ENCODE data around the gene ACTR3C.

Gene ACTR3C

DNA sequence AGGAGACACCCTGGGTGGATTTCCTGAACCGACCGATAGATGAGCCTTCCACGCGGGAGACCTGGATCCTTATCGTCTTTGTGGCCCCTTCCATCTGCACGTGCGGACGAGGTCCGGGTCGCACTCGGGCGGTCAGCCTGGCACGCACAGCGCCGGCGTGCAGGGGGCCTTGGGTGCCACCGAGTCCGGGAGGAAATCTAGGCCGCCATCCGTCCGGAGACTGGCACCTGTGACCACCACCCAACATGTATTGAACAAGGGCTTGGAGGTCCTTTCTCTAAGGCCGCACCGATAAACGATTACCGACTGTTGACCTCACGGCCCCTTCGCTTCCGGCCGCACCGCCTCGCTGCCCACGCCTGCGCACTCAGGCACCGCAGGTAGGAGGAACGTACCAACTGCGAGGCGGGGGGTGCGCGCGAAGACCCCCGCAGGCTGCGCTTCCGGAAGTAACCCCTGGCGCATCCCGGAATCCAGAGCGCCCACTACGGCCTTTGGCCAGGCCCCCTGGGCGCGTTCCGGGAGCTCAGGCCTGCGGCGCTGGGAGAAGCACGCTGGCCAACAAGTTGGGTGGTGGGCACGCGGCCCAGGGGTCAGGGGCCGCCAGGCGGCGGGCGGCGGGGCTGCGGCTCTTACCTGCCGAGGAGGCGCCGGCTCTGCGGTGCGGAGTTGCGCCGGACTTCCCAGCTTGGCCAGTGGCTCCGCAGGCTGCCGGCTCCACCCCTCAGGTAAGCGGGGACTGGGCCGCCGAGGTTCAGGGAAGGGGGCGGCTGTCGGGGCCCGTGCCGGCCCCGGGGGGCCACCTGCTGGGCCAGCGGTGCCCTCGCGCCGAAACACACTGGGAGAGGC, at the start of gene ACTR3C, which contains the start of gene LRRC61:
Gene ACTR3C, minus strand, starts transcription at position 713 of the 849 bp plus-strand sequence. CDS start 28,249 bp downstream, outside the sequence.
Gene LRRC61, plus strand, starts transcription at position 523 of the 849 bp plus-strand sequence. CDS start 13,507 bp downstream, outside the sequence.
- DNase-seq (ENCODE audit: low read depth in 2 of 2, low spot score in 1 of 2) = peak; percentile 30 to 35

DNA sequence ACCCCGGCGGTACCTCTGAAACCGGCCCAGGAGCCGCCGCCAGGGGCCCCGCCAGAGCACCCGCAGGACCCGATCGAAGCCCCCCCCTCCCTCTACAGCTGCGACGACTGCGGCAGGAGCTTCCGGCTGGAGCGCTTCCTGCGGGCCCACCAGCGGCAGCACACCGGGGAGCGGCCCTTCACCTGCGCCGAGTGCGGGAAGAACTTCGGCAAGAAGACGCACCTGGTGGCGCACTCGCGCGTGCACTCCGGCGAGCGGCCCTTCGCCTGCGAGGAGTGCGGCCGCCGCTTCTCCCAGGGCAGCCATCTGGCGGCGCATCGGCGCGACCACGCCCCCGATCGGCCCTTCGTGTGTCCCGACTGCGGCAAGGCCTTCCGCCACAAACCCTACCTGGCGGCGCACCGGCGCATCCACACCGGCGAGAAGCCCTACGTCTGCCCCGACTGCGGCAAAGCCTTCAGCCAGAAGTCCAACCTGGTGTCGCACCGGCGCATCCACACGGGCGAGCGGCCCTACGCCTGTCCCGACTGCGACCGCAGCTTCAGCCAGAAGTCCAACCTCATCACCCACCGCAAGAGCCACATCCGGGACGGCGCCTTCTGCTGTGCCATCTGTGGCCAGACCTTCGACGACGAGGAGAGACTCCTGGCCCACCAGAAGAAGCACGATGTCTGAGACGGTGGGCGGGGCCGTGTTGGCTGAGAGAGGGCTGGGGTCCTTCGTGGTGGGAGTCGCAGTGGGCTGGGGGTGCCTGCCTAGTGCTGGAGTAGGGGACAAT, 49.1 kb upstream of the ACTR3C start:
- no peak for DNase-seq (ENCODE audit: low read depth in 2 of 2, low spot score in 1 of 2)

DNA sequence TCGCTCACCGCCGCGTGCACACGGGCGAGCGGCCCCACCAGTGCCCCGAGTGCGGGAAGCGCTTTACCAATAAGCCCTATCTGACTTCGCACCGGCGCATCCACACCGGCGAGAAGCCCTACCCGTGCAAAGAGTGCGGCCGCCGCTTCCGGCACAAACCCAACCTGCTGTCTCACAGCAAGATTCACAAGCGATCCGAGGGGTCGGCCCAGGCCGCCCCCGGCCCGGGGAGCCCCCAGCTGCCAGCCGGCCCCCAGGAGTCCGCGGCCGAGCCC, 48.6 kb upstream of the ACTR3C start:
- no peak for DNase-seq (ENCODE audit: low read depth in 2 of 2, low spot score in 1 of 2)

DNA sequence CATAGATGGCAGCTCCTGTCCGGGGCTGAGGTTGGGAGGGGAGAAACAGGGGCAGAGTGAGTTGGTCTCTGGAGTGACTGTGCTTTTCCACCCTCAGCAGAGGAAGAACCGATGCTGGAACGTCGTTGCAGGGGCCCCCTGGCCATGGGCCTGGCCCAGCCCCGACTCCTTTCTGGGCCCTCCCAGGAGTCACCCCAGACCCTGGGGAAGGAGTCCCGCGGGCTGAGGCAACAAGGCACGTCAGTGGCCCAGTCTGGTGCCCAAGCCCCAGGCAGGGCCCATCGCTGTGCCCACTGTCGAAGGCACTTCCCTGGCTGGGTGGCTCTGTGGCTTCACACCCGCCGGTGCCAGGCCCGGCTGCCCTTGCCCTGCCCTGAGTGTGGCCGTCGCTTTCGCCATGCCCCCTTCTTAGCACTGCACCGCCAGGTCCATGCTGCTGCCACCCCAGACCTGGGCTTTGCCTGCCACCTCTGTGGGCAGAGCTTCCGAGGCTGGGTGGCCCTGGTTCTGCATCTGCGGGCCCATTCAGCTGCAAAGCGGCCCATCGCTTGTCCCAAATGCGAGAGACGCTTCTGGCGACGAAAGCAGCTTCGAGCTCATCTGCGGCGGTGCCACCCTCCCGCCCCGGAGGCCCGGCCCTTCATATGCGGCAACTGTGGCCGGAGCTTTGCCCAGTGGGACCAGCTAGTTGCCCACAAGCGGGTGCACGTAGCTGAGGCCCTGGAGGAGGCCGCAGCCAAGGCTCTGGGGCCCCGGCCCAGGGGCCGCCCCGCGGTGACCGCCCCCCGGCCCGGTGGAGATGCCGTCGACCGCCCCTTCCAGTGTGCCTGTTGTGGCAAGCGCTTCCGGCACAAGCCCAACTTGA, 48.0 kb upstream of the ACTR3C start:
- no peak for DNase-seq (ENCODE audit: low read depth in 2 of 2, low spot score in 1 of 2)

DNA sequence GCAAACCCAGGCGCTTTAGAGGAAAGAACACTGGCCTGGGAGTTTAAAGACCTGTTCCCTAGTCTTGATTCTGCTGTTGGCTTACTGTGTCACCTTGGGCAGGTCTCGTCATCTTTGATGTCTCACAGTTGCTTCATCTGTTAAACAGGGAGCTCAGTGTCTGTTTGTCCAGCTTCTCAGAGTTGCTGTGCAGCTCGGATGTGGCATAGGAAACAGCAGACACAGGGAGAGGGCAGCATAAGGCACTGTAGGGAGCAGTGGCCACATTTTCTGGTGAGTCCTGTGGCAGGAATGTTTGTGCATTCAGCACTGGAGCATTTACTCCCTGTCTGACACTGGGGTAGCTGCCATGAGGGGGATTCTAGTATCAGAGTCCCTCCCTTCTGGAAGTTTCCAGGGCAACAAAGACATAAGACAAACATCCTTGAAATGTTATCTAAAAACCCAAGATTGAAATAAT, 47.3 kb upstream of the ACTR3C start:
- no peak for DNase-seq (ENCODE audit: low read depth in 2 of 2, low spot score in 1 of 2)

DNA sequence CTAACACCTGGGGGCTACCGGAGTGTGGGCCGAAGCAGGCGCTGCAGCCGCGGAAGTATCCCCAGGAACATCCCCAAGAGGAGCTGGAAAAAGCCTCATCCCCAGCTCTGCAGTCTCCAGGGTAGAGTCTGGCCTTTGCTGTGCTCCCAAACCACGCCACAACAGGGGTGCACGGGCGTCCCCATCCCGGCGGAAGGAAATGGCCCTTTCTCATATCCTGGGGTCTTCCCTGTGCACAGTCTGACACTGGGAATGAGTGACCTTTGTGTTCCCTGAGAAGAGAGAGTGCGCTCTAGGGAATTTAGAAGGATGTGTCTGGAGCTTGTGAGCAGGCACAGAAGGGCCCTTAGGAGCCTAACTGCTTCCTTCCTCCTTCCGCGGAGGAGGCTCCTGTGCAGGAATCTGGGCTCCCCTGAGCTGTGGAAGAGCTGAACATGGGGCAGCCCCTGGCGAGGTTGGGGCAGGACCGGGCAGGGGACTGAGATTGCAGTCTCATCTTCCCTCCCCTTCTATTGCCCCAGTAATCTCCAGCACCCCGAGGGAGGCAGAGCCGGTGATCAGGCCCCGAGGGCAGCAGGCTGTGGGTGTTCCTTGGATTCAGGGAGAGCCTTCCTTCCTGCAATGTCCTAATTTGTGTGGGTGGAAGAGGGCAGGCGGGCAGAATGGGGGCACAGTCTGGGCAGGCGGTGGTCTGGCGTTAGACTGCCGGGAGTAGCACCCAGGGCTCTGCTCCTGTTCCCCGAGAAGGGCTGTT, 46.6 kb upstream of the ACTR3C start:
- DNase-seq (ENCODE audit: low read depth in 2 of 2, low spot score in 1 of 2) = no peak

DNA sequence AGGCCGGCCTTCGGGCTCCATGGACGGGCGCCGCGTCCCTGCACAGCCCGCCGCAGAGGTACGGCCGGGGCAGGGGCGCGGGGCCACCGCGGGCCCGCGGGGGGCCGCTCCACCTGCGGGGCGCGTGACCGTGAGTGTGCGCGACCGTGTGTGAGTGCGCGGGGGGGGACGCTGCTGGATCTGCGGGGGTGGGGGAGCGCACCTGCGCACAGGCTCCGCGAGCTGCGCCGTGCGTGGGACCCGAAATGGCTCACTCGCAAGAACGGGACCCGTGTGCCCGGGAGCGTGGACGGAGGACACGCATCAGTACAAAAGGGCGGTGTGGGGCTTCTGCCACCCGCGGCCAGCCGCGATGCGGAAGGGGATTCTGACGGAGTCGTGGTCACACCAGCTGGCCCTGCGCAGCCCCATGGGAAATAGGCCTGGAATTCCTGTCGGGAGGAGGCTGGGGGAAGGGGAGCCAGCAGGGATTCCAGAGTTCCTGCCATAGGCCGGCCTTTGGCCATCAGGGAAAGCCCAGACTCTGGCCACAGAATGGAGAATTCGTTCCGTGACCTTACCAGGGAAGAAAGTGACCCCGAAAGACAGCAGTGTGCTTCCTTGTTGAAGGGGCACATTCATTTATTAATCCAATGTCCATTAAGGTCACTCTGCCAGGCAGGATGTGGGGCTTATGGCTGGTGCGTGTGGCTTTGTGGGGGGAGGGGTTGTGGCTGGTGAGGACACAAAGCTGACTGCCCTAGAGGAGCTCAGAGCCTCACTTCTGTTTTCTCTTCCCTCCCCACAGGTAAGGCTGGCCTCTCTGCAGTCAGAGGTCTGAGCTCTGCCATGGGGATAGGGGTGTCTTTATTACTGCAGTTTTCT, 45.8 kb upstream of the ACTR3C start:
- peak; percentile 40 to 51 for DNase-seq (ENCODE audit: low read depth in 2 of 2, low spot score in 1 of 2)

DNA sequence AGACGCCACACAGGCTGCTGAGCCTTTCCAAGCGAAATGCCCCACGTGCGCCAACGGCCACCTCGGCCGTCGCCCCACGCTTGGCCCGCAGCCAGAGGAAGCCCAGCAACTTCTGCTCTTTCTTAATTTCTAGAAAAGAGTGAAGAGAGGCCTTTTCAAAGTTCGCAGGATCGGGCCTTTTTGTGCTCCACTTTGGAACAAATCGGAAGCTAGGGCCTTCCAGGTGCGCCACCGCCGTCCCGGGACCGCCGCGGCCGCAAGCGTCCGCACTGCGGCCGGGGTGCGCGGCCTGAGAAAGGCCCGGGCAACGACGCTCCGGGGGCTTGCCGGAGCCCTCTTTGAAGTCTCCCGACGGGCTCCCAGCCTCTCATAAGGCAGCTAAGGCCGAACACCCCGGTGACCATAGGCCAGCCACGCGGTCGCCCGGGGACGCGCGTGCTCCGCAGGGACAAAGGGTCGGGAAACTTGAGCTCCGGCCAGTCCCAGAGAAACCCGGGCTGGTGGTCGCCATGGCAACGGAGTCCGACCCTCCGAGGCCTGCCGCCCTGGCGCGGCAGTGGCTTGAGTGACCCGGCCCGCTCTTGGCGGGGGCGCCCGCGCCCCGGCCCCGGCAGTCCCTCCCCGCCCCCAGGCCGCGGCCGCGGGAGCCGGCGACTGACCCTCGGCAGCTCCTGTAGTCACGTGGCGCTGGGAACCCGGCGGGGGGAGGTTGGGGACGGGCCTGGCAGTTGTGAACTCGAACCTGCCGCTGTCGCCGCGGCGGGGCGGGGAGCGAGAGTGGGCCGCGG, 44.9 kb upstream of the ACTR3C start, which contains the start of gene REPIN1:
Gene REPIN1, plus strand, starts transcription at position 727 of the 788 bp plus-strand sequence. CDS start 890 bp downstream, outside the sequence.
- peak; percentile 64 to 71 for DNase-seq (ENCODE audit: low read depth in 2 of 2, low spot score in 1 of 2)

DNA sequence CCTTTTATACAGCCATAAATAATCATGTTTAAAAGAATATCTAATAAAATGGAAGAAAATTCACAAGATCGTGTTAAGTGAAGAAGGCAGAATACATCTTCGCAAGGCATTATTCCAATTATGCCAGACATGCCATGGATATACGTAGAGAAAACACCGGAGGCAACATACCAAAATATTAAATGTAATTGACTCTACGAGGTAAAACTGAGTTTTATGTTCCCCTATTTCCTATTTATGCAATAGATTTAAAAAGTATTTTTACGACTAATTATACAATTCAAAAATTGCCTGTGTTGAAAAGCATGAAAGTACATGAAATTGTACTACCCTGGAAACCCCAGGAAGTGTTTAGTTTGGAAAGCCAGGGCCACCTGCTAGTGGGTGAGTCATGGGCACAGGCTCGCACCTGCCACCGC, 44.3 kb upstream of the ACTR3C start:
- DNase-seq (ENCODE audit: low read depth in 2 of 2, low spot score in 1 of 2) = no peak

DNA sequence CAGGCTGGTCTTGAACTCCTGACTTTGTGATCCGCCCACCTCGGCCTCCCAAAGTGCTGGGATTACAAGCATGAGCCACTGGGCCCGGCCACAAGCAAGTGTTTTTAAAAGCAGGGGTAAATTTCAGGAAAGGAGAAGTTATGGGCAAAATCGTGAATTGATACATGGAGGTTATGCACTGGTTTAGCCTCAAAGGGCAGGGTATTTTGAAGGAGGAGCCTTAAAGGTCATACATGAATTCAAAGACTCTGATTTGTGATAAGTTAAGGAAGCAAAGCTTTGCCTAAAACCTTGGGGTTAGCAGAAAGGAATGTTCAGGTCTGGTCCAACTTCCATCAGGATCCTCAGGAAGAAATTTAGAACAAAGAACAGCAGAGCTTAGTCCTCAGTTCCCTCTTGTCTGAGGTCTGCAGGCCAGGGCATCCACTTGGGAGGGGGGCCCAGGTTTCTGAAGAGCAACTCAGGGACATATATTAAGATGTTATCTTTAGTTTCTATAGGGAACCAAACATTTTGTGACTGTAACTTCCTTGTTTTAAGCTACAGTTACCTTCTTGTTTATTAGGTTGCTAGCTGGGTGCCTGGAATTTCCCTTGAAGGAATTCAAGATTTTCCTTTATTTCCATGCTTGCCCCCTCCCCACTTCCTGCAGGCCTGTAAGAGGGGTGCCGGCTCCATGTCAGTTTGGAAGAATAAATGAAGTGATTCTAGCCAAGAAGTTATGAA, 42.5 kb upstream of the ACTR3C start:
- DNase-seq (ENCODE audit: low read depth in 2 of 2, low spot score in 1 of 2) = no peak

DNA sequence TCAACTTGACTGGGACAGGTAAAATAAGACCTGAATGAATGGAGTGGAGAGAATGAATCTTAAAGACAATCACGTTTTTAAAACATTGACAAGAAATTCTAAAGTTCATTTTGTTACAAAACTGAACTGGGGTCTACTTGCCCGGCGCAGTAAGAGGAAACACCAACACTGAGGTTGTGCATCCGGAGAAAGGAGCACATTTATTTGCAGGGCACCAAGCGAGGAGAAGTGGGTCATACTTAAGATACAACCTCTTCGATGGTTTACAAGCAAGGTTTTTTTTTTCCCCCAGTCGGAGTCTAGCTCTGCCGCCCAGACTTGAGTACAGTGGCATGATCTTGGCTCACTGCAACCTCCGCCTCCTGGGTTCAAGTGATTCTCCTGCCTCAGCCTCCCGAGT, 41.8 kb upstream of the ACTR3C start:
- no peak for DNase-seq (ENCODE audit: low read depth in 2 of 2, low spot score in 1 of 2)

DNA sequence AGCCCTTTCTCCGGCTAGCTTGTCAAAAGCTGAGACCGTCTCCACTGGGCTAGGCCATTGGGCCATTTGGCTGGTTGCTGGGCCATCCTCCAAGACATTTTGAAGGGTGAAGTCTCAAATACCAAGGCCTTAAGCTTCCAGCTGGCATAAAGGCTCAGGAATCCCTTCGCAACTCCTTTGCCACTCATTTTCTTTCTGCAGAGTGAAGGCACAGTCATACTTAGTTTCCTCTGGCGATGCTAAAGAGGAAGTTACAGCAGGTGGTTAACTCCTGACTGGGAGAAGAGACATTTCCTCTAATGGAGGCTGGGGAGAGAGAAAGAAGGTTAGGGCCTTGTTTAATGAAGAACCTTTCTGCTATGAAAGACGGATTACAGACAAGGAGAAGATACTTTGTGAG, 40.5 kb upstream of the ACTR3C start:
- no peak for DNase-seq (ENCODE audit: low read depth in 2 of 2, low spot score in 1 of 2)

DNA sequence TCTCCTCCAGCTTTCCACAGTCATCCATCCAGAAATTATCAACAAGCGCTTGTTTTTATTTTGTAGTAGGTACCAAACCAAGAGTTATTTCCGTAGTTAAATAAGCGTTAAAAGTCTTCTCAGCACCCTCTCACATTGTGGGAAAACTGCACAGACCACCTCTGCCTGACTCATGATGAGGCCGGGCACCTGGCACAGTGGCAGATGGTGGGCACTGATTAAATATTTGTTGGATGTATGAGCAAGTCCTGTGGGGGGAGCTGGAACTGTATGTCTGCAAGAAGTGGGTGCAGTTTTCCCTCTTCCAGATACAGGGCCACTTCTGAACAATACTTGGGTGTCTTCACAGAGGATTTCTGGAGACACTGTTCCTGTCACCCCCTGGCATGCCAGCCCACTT, 40.0 kb upstream of the ACTR3C start:
- no peak for DNase-seq (ENCODE audit: low read depth in 2 of 2, low spot score in 1 of 2)

DNA sequence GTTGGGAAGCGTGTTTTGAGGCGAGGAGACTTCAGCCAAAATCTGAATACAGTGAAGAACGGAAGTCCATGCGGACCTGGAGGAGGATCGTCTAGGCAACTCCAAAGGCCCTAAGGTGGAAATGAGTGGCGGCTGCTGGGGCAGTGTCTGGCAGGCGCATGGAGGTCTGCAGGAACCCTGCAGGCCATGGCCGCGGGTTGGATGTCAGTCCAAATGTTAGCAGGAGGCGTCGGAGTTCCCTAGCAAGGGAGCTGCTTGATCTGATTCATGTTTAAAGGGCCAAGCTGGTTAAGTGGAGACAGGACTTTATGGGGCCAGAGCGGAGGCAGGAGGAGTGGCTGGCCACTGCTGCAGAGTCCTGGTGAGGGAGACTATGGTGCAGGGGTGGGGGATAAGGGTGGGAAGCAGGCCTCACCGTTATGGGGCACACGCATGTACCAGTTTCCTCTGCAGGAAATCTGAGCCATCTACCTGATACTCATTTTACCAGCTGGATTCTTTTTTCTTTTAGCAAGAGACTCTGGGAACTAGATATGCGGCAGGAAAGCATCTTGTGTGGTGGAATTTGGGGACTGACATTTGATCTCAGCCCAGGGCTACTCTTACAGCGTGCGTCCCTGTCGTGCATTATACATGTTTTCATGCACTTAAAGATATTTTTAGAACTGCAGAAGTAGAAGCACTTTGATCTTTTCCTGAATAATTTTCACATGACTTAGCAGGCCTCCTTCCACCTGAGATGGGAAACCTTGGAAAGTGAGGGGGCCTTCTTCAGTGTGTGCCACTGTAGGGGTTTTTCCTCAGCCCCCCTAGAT, 38.7 kb upstream of the ACTR3C start:
- no peak for DNase-seq (ENCODE audit: low read depth in 2 of 2, low spot score in 1 of 2)

DNA sequence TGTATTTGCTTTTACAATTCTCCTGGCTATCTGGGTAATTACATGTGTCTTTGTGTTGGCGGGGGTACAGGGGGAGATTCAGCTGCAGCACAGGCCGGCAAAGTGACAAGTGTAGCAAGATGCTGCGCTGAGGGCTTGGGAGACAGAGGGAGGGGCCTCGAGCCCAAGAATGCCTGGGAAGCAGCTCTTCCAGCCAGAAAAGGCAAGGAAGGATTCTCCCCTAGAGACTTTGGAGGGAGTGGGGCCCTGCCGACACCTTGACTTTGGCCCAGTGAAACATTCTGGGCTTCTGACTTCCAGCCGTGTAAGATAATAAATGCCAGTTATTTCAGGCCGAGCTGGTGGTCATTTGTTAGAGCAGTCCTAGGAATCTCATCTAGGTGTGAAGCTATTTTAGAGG, 38.1 kb upstream of the ACTR3C start:
- no peak for DNase-seq (ENCODE audit: low read depth in 2 of 2, low spot score in 1 of 2)

DNA sequence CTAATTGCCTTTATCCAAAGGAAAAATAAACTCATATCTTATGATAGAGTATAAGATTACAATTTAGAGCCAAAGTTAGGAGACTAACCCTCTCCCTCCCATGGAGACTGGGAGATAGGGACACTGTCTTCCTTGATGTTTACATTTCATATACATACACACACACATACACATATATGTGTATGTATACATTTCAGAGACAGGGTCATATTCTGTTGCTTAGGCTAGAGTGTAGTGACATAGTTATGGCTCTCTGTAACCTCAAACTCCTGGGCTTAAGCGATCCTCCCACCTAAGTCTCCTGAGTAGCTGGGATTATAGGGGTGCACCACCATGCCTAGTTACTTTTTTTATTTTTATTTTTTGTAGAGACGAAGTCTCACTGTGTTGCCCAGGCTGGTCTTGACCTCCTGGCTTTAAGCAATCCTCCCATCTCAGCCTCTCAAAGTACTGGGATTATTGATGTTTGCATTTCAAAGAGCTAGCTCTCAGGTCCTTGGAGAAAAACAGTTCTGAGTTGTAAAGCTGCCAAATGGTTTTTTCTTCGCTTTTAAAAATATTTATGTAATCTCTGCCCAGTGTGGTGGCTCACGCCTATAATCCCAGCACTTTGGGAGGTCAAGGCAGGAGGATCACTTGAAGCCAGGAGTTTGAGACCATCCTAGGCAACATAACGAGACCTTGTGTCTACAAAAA, 37.2 kb upstream of the ACTR3C start:
- DNase-seq (ENCODE audit: low read depth in 2 of 2, low spot score in 1 of 2) = no peak
